HG03064 (cell line): Measurements from ENCODE around the gene LPO.

Experiments
- ATAC-seq: cut with Tn5 transposase; IDR thresholded peaks from one replicate; pipeline ENCODE4 v1.9.1; 2021; ENCODE audit warnings: low read depth; ENCODE audit not compliant: unreplicated experiment

The LPO gene

DNA sequence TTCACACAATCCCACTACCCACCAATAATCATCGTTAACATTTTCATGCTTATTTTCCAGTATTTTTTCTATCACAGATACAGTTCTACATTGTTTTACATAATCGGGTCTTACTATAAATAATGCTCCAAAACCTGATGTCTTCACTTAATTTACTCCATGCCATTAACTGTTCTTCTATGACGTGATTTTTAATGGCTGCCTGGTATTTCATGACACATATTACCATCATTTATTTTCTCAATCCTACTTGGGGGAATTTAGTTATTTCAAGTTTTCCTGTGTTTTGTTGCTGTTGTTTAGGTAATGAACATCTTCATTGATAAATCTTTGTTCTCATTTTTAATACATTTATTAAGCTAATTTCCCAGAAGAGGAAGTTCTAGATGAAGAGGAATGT lies 14.7 kb downstream of the LPO start:
- no peak for ATAC-seq

DNA sequence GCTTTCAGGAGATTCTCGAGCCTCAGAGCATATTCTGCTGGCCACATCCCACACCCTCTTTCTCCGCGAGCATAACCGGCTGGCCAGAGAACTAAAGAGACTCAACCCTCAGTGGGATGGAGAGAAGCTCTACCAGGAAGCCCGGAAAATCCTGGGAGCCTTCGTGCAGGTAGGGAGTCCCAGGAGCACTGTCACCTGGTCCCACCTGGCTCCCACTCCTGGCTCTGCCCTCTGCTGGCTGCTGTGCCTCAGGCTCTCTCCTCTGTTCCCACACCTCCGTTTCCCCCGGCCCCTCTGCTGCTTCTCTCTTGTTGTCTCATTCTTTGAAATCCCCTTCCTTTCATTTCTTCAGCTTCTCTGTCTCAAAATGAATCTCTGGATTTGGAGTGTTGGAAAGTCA lies 16.4 kb downstream of the LPO start:
- no peak for ATAC-seq

DNA sequence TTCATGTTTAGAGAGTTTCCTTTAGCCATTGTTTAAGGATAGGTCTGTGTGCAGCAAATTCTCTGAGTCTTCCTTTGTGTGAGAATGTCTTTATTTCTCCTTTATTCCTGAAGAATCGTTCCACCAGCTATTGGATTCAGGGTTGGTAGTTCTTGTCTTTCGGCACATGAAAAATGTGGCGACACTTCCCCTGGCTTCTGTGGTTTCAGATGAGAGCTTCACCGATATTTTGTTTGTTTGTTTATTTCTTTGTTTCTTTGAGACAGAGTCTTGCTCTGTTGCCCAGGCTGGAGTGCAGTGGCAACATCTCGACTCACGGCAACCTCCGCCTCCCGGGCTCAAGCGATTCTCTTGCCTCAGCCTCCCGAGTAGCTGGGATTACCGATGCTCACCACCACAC lies 23.8 kb downstream of the LPO start:
- ATAC-seq: no peak

DNA sequence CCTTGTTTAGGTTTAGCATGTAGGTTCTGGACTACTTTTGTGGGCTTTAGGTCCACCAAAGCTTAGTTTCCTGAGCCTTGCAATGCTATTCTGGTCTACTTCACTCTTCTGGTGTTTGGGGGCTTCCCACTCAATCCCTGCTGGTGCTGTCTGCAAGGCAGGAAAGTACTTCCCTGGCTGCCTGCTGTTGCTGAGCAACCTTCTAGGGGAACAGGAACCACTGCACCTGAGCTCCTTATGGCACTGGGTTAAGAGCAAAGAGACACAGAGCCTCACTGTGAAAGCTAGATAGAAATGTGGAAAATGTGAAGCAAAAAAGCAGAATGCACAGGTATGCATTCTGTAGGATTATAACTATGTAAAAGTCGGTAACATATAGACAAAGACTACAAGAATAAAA lies 25.4 kb downstream of the LPO start:
- no peak for ATAC-seq

DNA sequence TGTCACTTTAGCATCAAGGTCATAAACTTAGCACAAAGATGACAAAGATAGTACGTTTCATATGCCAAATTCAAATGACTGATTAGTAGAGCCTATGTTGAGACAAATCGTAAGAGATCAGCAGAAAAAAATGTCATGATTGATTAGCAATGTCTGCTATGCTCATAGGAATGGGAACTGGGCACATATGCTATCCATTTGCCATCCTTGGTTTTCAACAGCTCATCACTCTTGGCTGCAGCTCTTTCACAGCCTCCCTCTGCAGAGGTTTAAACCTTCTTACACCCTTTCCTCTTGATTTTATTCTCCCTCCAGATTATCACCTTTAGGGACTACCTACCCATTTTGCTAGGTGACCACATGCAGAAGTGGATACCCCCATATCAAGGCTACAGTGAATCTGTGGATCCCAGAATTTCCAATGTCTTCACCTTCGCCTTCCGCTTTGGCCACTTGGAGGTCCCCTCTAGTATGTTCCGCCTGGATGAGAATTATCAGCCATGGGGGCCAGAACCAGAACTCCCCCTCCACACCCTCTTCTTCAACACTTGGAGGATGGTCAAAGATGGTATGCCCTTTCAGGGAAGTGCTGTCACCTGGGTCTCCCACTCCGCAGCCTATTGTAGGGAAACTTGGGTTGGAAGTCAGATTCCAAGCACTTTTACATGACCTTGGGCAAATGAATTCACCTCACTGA lies 26.2 kb downstream of the LPO start:
- no peak for ATAC-seq

DNA sequence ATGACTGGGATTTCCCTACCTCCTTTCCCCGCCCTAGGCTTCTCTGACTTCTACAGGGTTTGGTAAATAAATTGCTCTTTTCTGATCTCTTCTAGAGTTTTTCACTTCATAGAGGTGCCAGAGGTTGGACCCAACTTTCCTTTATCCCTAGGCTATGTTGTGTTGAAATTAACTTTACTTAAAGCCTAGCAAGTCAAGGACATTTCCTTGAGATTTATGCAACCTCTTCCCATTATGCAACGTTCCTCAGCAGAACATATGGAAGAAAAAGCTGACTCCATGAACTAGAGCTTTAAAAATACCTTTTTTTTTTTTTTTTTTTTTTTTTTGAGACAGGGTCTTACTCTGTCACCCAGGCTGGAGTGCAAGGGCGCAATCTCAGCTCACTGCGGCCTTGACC lies 26.9 kb downstream of the LPO start:
- no peak for ATAC-seq

DNA sequence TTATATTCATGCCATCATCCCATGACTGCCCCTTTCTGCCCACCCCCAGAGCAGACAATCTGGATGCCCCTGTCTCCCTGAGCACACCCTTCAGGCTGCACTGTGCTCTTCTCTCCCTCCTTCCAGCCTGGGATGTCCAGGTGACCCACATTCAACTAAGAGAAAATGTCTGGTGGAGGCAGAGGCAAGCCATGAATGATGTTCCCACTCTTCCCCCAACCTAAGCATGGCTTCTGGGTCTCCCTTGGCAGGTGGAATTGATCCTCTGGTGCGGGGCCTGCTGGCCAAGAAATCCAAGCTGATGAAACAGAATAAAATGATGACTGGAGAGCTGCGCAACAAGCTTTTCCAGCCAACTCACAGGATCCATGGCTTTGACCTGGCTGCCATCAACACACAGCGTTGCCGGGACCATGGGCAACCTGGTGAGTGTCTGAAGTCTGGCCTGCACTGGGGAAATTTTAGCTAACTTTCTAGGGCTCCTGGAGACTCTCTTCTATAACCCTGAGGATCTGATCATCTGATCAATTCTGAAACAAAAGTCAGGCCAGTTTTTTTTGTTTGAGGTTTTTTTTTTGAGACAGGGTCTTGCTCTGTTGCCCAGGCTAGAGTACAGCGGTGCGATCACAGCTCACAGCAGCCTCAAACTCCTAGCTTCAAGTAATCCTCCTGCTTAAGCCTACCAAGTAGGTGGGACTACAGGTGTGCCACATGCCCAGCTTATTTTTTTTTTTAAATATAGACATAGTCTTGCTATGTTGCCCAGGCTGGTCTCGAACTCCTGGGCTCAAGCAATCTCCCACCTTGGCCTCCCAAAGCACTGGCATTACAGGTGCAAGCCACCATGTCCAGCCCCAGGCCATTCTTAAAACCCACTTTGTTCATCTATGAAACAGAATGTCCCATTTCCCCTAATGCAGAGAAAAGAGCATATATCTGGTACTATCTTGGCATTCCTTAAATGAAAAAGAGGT lies 27.8 kb downstream of the LPO start:
- no peak for ATAC-seq

DNA sequence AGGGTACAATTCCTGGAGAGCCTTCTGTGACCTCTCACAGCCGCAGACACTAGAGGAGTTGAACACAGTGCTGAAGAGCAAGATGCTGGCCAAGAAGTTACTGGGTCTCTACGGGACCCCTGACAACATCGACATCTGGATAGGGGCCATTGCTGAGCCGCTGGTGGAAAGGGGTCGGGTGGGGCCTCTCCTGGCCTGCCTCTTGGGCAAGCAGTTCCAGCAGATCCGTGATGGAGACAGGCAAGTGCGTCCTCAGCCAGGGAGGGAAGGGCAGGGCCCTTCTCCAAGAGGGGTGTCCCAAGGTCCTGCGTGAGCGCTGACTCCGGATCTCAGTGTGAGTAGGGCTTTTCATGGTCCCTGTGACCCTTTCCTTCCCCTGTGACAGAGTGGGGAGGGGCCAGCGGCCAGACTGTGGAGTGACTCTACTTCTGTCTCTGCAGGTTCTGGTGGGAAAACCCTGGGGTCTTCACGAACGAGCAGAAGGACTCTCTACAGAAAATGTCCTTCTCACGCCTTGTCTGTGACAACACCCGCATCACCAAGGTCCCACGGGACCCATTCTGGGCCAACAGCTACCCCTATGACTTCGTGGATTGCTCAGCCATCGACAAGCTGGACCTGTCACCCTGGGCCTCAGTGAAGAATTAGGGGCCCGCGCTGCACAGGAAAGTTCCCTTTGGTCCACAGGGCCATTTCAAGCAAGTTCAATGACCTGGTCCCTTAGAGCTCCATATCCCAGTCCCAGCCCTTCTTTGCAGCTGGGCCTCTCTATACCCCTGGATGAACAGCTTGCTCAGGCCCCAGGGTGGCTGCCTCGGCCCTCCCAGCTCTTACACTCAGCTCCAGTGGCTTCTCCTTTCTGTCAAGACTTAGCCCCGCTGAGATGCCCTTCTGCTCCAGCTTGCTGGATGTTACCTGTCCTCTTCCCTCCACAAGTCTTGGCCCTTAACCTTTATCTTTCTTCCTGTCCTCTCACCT lies 29.3 kb downstream of the LPO start:
- no peak for ATAC-seq

DNA sequence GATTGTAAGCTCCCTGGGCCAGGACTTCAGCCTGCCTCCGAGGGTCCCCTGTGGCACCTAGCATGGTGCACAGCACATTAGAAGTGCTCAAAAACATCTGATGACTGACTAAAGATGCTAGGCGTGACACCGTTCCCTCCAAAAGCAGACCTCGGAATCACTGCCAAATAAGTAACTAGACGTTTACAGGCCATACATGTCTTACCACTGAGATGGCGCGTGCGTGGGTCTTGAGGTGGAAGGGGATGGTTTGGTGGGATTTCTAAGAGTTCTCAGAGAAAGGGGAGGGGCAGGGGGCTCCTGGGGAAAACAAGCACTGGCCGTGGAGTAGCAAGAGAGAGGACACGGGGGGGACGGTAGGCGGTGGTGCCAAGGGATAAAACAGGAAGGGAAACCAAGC lies 29.9 kb downstream of the LPO start:
- no peak for ATAC-seq

DNA sequence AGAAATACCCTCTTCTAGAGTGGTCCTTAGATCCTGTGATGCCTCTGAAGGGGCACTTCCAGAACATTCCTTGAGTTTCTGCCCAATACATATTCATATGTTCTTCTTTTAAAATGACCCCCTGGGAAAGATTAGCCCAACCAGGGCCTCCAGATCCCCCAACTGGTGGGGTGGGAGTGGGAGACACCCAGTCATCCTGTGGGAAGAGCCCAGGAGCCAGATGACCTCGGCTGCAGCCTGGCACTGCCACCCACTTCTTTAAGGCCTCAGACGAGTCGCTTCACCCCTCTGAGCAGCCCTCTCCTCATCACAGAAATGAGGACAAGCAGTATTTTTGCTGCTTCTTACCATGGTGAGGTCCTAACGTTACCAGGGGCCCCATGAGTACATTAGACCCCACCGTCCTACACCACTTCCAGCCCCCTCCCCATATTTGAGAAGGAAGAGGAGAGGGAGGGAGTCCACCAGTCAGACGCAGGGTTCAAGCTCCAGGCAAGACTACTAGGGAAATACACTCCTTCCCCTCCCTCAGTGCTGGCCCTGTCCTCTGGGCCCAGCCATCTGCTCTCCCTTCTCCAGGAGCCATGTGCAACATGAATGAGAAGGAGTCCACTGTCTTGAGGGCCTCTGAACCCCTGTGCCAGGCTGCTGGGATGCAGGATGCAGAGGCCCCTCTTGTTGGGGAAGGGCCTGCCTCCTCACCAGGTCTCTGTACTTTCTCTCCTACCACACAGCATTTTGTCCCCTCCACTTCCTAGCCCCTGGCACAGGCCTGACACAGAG lies 30.6 kb downstream of the LPO start:
- ATAC-seq: no peak

DNA sequence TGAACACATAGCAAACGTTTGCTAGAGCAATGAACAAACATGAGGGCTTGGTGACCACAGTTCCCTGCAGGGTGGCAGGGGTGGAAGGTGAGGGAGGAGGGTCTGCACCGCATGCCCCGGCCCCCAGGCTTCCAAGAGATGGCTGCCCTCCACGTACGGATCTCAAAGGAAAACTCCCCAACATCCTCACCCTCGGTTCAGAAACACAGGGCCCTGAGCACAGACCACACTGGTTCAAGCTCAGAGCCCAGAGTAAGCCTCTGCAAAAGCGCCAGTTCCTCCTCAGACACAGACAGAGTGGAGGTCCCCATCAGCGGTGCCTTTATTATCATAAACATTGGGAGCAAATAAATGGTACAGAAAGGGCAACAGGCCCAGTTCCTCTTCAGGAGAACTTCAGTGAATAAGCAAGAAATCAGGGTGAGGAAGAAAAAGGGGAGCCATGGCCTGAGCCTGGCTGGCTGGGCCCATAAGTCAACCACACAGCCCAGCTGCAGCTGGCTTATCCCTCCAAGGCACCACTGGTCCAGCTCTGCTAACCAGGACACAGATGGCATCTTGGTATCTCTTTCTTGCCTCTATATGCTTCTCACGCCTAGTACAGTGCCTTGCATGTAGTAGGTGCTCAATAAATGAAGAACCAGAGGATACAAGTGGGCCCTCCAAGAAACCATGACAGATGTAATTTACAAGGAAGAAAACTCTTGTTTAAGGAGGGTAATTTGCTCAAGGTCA lies 31.3 kb downstream of the LPO start:
- no peak for ATAC-seq

DNA sequence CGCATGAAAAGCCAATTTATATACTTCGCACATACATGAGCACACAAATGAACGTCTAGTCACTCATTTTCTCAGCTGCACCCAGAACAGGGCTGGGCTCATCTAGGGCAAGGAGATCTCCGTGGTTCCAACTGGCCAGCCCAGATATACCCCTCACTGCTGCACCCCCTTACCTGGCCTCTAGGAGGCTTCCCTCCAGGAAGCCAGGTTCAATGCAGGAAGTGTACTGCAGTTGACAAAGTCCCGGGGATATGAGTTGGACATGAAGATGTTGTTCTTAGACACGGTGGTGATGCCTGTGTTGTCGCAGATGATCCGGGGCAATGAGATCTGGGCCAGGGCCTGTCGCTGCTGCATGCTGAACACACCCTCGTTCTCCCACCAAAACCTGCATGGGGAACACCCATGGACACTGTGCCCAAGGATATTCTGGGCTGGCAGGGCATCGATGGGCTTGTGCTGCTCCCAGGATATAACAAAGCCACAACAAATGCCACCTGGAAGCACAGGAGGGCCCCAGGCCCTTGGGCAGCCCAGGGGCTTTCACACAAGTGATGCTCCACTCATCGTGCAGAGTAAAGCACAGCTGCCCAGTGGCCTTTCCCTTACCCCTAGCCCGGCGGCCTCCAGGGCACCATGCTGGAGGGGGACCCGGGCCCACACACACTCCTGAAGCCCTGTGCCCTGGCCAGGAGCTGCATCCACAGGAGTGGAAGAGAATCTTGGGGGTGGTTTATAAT lies 32.3 kb downstream of the LPO start:
- no peak for ATAC-seq

DNA sequence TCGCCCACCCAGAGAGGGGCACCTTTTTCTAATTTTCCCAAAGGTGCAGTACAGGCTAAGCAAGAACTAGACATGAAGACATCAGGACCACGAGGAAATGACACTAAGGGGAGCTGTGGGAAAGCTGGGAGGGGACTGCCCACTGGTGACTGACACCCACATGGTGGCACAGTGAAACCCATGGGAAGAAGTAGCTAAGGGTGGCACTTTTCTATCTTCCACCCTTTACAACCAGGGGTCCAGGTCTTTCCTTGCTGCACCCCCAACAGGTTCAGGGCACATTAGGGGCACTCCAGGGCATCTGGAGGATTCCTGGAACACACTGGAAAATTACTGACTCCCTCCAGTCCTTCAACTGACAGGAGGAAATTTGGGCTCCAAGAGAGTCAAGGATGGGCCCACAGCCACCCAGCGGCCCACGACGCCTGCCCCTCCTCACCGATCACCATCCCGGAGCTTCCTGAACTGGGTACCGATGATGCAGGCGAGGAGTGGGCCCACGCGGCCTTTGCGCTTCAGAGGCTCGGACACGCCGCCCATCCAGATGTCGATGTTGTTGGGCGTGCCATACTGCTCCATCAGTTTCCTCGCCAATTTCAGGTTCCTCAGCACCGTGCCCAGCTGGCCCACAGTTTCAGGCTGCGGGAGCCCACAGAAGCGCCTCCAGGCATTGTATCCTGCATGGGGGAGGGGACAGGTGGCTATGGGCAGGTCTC lies 33.0 kb downstream of the LPO start:
- no peak for ATAC-seq

DNA sequence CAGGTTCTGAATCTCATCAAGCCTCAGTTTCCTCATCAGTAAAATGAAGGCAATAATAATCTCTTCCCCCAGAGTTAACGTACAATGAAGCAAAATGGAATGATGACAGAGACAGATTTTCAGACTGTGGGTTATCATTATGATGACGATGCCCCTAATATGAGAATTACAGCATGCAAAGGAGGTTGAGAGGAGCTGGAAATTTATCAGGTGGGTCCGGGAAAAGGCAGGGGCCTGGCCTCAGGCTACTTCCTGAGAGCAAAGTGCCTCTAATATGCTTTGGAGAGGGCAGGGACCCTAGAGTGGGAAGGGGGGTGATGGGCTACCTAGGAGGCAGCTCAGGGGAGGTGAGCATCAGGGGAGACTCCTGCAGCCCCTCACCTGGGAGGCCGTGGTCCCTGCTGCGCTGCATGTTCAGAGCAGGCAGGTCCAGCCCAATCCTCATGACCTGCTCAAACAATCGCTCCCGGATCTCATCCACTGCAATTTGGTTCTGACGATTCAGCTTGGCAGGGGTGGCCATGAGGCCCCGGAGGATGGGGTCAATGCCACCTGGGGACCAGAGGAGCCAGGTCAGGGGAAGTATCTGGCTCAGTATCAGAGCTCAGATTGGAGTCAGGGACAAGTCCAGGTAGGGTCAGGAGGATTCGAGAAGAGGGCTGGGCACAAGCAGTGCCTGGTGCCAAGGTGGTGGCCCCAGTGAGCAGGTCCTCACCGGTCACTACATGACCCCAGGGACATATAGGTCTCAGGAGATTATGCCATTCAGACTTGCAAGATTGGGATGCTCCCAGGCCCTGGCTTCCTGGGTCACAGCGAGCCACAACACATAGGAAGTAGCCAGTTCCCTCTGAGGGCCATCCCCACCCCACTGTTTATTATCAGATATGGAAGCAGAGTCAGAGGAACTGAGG lies 34.2 kb downstream of the LPO start:
- no peak for ATAC-seq

DNA sequence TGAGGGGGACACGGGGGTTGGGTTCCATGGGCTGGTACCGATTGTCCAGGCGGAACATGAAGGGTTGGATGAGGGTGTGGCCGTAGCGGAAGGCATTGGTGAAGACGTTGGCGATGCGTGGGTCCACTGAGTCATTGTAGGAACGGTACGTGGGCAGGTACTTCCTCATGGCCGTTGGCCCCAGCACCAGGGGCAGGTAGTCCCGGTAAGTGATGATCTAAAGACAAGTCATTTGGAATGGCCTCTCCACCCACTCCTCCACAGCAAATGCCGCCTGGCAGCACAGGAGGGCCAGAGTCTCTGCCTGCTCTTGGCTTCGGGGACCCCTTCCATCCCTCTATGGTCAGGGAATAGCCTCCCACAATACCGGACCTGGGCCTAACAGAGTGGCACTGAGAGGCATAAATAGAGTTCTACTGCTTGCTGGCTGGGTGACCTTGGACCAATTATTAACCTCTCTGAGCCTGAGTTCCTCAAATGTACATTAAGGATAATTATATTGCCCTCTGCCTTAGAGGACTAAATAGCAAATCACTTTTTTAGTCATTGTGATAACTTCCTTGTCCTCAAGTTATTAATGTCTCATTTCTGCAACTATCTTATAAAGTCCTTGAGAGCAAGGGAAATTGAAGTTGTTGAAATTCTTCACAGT lies 35.2 kb downstream of the LPO start:
- ATAC-seq: no peak

DNA sequence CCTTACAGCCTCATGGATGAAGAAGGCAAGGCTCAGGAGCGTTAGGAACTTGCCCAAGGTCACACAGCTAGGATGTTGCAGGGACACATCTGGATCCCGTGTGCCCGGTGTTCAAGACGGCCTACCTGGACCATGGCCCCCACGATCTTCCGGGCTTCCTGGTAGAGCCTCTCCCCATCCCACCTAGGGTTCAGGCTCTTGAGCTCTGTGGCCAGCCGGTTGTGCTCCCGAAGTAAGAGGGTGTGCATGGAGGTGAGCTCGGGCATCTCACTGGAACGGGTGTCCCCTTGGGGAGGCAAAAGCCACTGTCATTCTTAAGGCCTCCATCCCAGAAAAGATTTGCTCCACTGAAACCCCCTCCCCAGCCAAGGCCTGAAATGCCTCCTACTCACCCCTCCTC lies 37.0 kb downstream of the LPO start:
- ATAC-seq: no peak

DNA sequence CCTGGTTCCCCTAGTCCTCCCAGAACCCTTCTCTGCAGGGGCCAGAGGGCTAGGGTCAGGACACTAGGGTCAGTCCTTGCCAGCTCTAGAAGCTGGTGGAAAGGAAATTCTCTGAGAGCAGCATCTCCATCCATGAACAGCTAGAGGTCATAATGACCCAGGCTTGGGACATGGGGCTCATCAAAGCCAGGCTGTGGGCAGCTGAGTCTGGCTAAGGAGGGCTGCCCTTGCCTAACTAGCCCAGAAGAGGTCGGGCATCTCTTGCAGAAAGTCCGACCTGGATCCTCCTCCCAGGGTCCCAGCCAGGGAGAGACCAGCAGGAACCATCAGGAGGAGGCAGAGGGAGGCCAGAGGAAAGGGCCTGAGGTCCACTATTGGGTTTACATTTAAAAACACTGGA lies 38.0 kb downstream of the LPO start:
- ATAC-seq: no peak
